ENCODE measurements around the gene ELN. TPM values are rescaled to one million over a fixed set of nuclear protein-coding genes. Genes with fewer than 3 reads are reported as not detected.

Gene ELN
- total and polyA plus RNA-seq, 2 of the 4 experiments (the other 2 are of a cell fraction) = 2.2 to 14.3 TPM

DNA sequence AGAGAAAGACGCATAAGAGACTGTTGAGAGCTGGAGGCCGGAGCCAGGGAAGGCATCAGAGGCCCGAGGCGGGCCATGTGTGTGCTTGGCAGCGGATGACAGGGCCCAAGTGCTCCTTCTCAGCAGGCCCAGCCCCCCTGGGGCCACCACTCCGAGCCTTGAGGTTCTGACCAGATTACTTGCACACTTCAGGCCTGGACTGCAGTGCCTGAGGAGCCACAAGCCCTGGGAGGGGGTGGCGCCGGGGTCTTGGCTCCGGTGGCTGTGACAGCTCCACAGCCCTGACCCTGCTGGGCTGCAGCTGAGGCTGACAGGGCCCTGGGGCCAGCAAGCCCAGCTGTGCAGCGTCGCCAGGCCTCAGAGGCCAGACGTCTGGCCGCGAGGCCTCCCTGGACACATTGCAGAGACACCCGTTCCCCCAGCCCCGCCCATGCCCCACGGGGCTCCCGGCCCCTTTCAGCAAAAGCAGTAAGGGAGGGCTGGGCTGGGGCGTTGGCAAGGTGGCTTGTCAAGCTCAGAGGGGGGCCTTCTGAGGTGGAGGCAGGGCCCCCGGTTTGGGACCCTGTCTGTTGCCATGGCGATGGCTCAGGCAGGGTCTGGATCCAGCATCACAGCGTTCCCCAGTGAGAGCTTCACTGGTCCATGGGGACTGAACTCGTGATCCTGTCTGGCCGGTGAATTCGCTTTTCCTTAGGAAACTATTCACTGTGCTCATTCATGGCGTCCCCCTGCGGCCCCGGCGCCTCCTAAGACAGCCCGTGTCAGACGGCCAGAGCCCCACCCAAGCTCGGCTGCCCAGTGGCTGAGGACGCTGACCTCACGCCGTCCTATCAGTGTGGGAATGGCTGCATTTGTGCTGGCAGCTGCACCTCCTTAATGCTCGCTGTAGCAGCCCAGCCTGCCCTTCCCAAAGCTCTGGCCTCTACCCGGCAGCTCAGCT lies 5.7 kb downstream of the ELN start (continued):
- TF ChIP-seq, protein P1, sequence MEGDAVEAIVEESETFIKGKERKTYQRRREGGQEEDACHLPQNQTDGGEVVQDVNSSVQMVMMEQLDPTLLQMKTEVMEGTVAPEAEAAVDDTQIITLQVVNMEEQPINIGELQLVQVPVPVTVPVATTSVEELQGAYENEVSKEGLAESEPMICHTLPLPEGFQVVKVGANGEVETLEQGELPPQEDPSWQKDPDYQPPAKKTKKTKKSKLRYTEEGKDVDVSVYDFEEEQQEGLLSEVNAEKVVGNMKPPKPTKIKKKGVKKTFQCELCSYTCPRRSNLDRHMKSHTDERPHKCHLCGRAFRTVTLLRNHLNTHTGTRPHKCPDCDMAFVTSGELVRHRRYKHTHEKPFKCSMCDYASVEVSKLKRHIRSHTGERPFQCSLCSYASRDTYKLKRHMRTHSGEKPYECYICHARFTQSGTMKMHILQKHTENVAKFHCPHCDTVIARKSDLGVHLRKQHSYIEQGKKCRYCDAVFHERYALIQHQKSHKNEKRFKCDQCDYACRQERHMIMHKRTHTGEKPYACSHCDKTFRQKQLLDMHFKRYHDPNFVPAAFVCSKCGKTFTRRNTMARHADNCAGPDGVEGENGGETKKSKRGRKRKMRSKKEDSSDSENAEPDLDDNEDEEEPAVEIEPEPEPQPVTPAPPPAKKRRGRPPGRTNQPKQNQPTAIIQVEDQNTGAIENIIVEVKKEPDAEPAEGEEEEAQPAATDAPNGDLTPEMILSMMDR (conservative IDR thresholded peaks at IDR 0.05; ENCODE audit: low read depth, low read length) = no peak

DNA sequence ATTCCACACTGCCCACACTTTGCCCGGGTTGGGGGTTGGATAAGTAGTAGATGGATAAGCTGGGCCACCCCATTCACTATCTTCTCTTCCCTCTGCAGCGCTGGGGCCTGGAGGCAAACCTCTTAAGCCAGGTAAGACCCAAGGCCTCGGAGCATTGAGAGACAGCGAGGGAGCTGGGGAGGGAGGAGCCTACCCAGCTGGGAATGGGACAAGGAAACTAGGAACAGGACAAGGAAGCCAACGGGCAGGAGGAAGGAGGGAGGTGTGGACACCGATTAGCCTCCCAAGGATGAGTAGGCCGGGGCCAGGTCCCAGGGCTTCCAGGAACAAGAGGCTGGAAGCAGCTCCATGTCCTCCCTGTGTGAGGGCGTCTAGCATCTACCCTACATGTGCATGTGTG lies 9.6 kb downstream of the ELN start:
- no peaks in the 10 kb centered on the region for H3K9me3 ChIP-seq (ENCODE audit: control insufficient read depth, insufficient read depth, low read length)
- no peaks in the 10 kb centered on the region for H4K20me1 ChIP-seq (ENCODE audit: insufficient read depth, low read length)
- DNase-seq (no peak), ATAC-seq (ENCODE audit: low read depth) (no peak)
- no peak overlapping the region for H3K9ac ChIP-seq (ENCODE audit: low read depth, low read length)
- ChIA-PET POLR2A (ENCODE audit: unreplicated experiment) (no interaction called here), CTCF (no interaction called here)
- 0 out of 2 replicates have a peak, but pooled peaks cover 2% of the 10 kb centered on the region for H3K36me3 ChIP-seq (ENCODE audit: control insufficient read depth, insufficient read depth, low read length)
- H3K27me3 ChIP-seq (ENCODE audit: control insufficient read depth, insufficient read depth, low read length) = no peaks in the 10 kb centered on the region
- H3K4ac ChIP-seq (ENCODE audit: low read depth, low read length) = no peak overlapping the region
- H2BK15ac ChIP-seq (ENCODE audit: low read depth, low read length) = no peak overlapping the region
- H2AK9ac ChIP-seq (replicated peaks; ENCODE audit: low read depth, low read length, poor library complexity) = peak overlapping the region; percentile 24
- WGBS, 2 experiments (ENCODE audit: extremely low coverage in 2 of 2, insufficient read length in 1 of 2) = 100% methylated on average over 2 of the region's 8 CpGs; no CpG with 5 or more reads in 1 of the 2 experiments
- H4K5ac ChIP-seq (ENCODE audit: low read depth, low read length) = no peak overlapping the region
- H2AK5ac ChIP-seq (ENCODE audit: low read depth, low read length) = no peak overlapping the region
- no peak overlapping the region for H2BK20ac ChIP-seq (ENCODE audit: low read depth, low read length)
- H4K8ac ChIP-seq (ENCODE audit: low read depth in 2 of 2, low read length in 2 of 2) = no peak overlapping the region
- H2BK120ac ChIP-seq (ENCODE audit: low read depth, low read length) = no peak overlapping the region
- H2AFZ ChIP-seq (replicated peaks; ENCODE audit: low read length, poor library complexity) = no peak overlapping the region
- H3K14ac ChIP-seq (replicated peaks; ENCODE audit: low read depth, low read length) = no peak overlapping the region
- H3K4me2 ChIP-seq (ENCODE audit: low read depth, low read length) = no peak overlapping the region
- H3K9me1 ChIP-seq (ENCODE audit: insufficient read depth, low read length) = no peaks in the 10 kb centered on the region
- dilution Hi-C loops (cut with HindIII; ENCODE audit: low sequenced_read_pairs, unreplicated experiment) (no loop called here), in situ Hi-C loops (cut with MboI; ENCODE audit: low sequenced_read_pairs) (no loop called here), intact Hi-C loops (cut with micrococcal nuclease) (no loop called here)
- no TSS peak for BruUV-seq (replicated peaks)
- no peak overlapping the region for H3K4me3 ChIP-seq (ENCODE audit: insufficient read depth, low read depth, low read length)
- no peaks in the 10 kb centered on the region for H3K79me1 ChIP-seq (ENCODE audit: low read depth in 1 of 2, low read length in 2 of 2)
- TF ChIP-seq MXI1 (IDR thresholded peaks at IDR 0.05; ENCODE audit: borderline replicate concordance, low read depth, low read length) (no peak), CHD1 (IDR thresholded peaks at IDR 0.05; ENCODE audit: low read depth, low read length) (no peak), NFE2L2 (IDR thresholded peaks at IDR 0.05; ENCODE audit: low read depth, low read length) (no peak), SMC3 (IDR thresholded peaks at IDR 0.05; ENCODE audit: low read depth, low read length) (no peak), RFX5 (IDR thresholded peaks at IDR 0.05; ENCODE audit: low read depth, low read length) (no peak), RCOR1 (IDR thresholded peaks at IDR 0.05; ENCODE audit: insufficient replicate concordance, low read length) (no peak)
- TF ChIP-seq, protein P2, sequence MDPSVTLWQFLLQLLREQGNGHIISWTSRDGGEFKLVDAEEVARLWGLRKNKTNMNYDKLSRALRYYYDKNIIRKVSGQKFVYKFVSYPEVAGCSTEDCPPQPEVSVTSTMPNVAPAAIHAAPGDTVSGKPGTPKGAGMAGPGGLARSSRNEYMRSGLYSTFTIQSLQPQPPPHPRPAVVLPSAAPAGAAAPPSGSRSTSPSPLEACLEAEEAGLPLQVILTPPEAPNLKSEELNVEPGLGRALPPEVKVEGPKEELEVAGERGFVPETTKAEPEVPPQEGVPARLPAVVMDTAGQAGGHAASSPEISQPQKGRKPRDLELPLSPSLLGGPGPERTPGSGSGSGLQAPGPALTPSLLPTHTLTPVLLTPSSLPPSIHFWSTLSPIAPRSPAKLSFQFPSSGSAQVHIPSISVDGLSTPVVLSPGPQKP (IDR thresholded peaks at IDR 0.05; ENCODE audit: borderline replicate concordance, low read depth, low read length) = no peak
- H3K56ac ChIP-seq (ENCODE audit: extremely low read depth, insufficient read depth, low read length) = no peak overlapping the region
- H4K91ac ChIP-seq (ENCODE audit: insufficient read depth, low read depth, low read length) = no peak overlapping the region
- H3K4me1 ChIP-seq (ENCODE audit: control insufficient read depth, insufficient read depth, low read length) = peaks cover 7% of the 10 kb centered on the region; the same call in 1 of the 2 replicates
- H3K18ac ChIP-seq (ENCODE audit: low read depth, low read length) = no peak overlapping the region
- no peak overlapping the region for H3K23ac ChIP-seq (ENCODE audit: low read depth, low read length)
- no peak overlapping the region for H3K27ac ChIP-seq (ENCODE audit: insufficient read depth, low read length)
- H2BK5ac ChIP-seq (ENCODE audit: low read depth, low read length, poor library complexity, severe bottlenecking) = no peak overlapping the region

All from IMR-90 (cell line).